ENCODE measurements around the gene BET1.

DNA sequence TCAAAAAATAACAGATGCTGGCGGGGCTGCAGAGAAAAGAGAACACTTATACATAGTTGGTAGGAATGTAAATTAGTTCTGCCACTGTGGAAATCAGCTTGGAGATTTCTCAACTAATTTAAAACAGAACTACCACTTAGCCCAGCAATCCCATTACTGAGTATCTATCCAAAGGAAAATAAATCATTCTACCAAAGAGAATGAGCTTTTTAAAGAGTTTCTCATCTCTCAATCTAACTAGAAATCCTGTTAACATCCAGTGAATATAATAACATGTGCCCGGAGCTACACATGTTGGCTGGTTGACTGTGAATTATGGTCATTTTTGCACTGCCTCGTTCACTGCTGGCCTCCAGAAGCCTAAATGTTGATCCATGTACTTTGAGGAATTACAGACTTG, 39.3 kb downstream of the BET1 start:
- TF ChIP-seq, protein P1, sequence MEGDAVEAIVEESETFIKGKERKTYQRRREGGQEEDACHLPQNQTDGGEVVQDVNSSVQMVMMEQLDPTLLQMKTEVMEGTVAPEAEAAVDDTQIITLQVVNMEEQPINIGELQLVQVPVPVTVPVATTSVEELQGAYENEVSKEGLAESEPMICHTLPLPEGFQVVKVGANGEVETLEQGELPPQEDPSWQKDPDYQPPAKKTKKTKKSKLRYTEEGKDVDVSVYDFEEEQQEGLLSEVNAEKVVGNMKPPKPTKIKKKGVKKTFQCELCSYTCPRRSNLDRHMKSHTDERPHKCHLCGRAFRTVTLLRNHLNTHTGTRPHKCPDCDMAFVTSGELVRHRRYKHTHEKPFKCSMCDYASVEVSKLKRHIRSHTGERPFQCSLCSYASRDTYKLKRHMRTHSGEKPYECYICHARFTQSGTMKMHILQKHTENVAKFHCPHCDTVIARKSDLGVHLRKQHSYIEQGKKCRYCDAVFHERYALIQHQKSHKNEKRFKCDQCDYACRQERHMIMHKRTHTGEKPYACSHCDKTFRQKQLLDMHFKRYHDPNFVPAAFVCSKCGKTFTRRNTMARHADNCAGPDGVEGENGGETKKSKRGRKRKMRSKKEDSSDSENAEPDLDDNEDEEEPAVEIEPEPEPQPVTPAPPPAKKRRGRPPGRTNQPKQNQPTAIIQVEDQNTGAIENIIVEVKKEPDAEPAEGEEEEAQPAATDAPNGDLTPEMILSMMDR (IDR thresholded peaks at IDR 0.05) = no peak
- TF ChIP-seq POLR2A (IDR thresholded peaks at IDR 0.05) (no peak), EP300 (IDR thresholded peaks at IDR 0.05) (no peak), POLR2AphosphoS5 (IDR thresholded peaks at IDR 0.05) (no peak)

Measured in suprapubic skin (tissue), 4 donors.